SU-DHL-6 (cell line): ENCODE data around the gene TRIM33.

Source experiments
- EZH2phosphoT487 ChIP-seq: fragments of 200-600 bp; sonication (generic), shearing (Covaris generic); conservative IDR thresholded peaks from 2 replicates; pipeline ENCODE4 v1.6.1; 2018; ENCODE audit warnings: mild to moderate bottlenecking, antibody characterized with exemption, low read length, moderate library complexity, mixed read lengths
- TF ChIP-seq, protein P1 (sequence below): fragments of 200-600 bp; sonication (generic); IDR thresholded peaks from one replicate; pipeline ENCODE4 v1.5.1; 2017; ENCODE audit warnings: antibody characterized with exemption, mild to moderate bottlenecking, low read length, moderate library complexity; ENCODE audit not compliant: insufficient read depth, poor library complexity, severe bottlenecking

DNA sequence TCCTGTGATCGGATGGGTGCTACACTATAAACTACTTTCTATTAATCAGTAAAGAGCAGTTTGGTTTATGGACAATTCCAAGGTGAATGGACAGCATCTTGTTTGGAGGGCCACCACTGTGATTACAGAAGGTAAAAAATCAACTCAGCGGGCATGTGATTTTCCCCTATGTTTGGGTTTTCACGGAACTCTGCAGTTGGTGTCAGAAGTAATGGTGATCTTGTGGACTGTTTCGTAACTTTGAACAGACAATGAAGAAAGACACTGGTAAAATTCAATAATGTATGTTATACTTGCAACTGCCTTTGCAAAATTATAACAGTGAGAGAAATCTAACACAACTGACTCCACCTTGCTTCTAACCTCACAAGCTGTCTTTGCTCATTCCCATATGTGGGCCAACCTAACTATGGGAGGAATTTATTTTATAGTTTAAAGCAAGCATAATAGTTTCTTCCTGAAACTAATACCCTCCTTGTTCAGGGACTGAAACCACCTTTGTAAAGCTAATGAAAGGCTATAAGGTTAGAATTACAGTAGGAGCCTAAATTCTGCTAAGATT is 53.2 kb downstream of the TRIM33 start:
- TF ChIP-seq, protein P1, sequence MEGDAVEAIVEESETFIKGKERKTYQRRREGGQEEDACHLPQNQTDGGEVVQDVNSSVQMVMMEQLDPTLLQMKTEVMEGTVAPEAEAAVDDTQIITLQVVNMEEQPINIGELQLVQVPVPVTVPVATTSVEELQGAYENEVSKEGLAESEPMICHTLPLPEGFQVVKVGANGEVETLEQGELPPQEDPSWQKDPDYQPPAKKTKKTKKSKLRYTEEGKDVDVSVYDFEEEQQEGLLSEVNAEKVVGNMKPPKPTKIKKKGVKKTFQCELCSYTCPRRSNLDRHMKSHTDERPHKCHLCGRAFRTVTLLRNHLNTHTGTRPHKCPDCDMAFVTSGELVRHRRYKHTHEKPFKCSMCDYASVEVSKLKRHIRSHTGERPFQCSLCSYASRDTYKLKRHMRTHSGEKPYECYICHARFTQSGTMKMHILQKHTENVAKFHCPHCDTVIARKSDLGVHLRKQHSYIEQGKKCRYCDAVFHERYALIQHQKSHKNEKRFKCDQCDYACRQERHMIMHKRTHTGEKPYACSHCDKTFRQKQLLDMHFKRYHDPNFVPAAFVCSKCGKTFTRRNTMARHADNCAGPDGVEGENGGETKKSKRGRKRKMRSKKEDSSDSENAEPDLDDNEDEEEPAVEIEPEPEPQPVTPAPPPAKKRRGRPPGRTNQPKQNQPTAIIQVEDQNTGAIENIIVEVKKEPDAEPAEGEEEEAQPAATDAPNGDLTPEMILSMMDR = no peak
- no peak for TF ChIP-seq EZH2phosphoT487
